ENCODE measurements around the gene POLN.
"Not testable (repeated sequence)": the region's sequence is repeated elsewhere in the genome, so short reads cannot be mapped to it uniquely, and the experiment has no call there.

POLN gene

DNA sequence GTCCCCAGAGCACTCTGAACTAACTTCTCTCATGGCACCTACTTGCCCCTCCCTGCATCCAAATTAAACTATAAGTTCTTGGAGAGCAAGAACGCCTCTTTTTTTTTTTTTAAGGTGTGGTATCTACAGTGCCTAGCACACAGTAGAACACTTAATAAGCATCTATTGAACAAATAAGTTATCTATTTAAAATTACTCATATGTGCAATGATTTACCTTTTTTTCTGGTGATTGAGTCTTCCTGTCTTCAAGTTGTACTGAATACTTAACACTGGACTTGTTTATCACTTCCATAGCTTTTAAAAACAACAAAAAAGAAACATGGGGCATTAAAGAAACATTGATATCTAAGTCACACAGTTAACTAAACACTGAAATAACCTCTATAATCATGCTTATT, 29.1 kb downstream of the POLN start:
- FAIRE-seq = no peak

- FAIRE-seq = not testable (repeated sequence)
Measured at GRCh38 chr4:2202789-2203188, 39.1 kb downstream of the POLN start.

- FAIRE-seq = no peak
Measured at GRCh38 chr4:2194496-2194895, 47.4 kb downstream of the POLN start.

DNA sequence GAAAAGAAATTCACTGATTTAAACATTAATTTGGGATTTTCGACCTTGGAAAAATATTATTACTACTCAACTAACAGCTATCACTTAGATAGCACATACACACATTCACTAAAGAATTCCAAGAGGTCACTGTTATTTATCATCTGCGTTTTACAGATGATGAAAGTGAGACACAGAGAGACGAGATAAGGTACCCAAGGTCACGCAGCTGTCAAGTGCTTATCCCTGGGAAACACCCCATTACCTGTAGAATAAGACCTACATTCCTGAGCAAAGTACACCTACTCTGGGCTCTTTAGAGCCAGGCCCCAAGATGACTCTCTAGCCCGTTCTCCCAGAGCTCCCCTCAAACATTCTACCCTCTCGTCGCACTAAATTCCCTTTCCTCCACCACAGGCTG, 48.6 kb downstream of the POLN start:
- FAIRE-seq = no peak

DNA sequence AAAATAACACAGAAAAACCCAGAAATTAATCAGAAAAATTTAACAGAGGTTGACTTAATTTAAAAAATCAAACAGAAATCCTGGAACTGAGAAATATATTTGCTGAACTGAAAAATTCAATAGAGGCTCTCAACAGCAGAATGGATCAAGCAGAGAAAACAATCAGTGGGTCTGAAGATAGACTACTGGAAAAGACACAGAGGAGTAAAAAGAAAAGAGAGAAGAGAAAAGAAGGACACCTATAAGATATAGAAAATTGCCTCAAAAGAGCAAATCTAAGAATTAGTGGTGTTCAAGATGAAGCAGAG, 55.1 kb downstream of the POLN start:
- no peak for FAIRE-seq

- no peak for FAIRE-seq
Measured at GRCh38 chr4:2186133-2186864, 55.6 kb downstream of the POLN start.

- no peak for FAIRE-seq
Measured at GRCh38 chr4:2183394-2183793, 58.5 kb downstream of the POLN start.

- FAIRE-seq = no peak
Measured at GRCh38 chr4:2182994-2183393, 58.9 kb downstream of the POLN start.

DNA sequence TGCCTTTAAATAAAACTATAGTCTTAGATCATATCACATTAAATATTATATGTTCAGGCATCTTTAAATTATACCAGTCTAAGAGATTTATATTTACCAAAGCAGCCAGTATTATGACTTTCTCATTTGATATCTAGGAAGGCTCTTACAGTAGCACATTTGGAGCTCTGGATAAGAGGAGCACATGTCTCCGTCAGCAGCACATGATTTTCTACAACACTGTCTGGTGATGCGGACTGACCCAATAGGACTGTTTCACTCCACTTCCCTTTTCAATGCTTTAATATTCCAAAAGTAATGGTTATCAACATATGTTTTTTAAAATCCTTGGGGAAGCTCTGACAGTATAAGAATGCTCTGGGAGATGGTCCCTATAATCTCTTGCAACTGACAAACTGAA, 61.5 kb downstream of the POLN start:
- FAIRE-seq = no peak

DNA sequence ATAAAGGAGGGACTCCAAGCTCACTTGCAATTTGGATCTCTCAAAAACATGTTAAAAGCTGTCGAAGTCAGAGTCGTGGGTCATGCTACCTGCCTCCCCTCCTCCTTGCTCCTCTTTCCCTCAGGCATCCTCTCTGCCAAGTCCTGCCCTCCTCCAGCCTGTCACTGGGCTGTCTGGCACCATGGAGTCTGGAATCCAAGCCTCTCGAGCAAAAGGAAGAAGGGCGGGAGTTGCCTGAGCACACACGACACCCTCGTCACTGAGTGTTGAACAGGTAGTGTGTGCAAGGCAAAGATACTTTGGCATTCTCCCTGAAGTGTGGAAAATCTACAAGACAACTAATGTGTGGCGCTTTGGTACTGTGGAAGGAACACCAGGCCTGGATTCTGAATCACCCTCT, 62.2 kb downstream of the POLN start:
- FAIRE-seq = no peak

- no peak for FAIRE-seq
Measured at GRCh38 chr4:2178986-2179385, 62.9 kb downstream of the POLN start.

DNA sequence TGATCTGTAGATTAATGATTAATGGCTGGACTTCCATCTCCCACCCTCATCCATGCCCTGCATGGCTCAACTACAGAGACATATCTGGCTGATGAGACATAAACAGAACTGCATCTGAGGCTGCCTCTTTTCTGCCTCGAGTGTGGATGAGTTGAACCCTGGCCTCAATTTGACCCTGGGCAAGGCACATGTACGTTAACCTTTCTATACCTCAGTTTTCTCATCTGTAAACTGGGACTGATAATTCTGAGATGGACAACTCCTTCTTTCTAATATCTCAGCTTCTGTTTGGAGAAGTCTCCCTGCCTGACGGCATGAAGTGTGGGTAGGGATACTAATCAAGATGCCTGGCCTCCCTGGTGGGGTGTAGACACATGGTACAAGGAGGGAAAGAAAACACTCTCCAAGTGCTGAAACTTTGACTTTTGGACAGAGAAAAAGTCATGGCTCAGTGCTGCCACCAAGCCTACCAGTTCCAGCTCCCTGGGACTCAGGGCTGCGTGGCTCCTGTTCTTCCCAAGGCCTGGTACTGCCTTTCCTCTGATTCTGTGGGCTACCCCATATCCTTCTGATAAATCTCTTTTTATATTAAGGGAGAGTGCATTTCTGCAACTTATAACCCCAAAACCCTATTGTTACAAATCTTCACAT, 64.4 kb downstream of the POLN start:
- no peak for FAIRE-seq

GRCh38 chr4:2175990-2176698, 65.8 kb downstream of the POLN start:
- FAIRE-seq = no peak

DNA sequence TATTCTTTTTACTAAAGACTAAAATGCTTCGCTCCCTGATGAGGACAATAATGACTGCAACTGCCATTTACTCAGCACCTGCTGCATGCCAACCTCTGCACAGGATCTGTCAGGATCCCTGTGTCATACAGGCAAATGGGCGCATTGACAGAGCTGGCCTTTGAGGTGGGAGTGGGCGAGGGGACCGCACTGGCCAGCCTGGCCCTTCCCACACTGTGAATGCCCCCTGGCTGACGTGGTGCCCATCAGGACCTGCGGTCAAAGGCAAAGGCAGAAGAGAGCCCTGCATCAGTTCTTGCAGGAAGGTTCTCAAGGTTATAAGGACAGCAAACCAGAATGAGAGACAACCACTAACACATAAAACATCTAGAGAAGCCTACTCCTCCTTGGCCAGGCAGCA, 67.9 kb downstream of the POLN start:
- no peak for FAIRE-seq

DNA sequence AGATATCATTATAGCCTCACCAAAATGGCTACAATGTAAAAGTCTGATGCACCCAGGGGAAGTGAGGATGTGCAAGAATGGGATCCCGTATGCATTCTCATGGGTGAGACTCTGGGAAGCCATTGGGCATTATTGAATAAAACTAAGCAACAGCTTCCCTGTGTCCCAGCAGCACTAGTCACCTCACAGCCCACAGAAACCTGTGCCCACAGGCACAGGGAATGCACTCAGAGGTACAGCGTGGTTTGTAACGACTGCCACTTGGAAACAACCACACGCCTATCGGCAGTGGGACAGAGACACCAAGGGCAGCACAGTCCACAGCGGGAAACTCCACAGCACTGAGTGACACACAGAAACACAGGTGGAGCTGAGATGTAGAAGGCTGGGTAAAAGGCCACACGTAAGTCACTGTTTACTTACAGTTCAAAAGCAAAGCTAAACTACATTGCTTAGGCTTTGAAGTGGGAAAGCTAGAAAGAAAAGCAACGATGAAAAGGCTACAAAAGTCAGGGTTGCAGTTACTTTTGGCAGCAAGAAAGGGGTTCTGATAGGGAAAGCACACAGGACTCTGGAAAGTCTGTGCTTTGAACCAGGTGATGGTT, 69.2 kb downstream of the POLN start:
- FAIRE-seq = no peak

DNA sequence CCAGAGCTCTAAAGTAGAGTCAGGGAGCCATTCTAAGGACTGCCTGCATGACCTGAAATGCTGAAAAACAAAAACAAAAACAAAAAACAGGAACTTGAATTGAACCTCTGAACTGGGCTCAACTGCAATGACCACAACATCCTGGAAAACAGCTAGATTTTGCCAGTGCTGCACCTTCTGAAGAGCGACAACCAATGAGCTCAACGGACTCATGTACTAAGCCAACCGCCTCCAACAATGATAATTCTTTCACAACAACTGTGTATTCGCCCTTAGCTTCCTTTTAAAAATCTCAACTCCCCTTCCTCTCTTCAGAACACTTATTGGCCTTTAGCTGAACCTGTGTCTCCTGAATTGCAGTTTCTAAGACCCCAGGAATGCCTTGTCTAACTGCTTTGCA, 69.8 kb downstream of the POLN start:
- no peak for FAIRE-seq

DNA sequence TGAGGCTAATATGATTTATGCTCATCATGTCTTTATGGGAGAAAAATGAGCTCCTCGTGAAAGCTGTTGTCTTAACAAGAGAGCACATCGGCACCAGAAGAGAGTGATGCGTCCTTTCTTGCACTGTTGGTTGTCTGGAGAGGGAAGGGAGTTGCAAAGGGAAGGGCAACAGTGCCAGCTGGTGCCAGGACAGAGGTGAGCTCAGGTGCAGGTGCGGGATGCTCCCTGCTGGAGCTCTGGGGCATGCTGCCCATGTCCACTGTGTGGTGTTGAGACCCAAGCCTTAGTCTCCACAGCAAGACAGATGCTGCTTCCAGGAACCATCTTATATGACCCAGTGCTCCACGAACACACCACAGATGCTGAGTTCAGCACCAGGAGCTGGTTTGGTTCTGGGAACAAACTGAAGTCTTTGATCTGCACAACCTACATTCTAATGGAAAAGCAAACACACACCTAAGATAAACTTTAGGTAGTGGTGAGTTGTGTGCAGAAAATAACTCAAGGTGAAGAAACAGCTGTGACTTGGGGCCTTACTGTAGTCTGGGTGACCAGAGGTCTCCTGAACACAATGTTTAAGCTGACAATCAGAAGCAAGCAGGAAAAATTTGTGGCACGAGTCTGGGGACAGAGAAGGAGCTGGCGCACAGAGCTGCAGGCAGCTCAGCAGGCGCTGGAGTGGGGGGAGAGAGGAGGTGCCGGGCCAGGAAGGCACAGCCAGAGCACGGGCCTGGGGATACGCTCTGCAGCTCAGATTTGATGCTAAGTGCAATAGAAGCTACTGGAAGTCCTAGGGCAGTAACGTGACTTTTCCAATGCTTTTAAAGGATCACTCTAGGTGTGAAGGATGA, 73.2 kb downstream of the POLN start:
- no peak for FAIRE-seq

DNA sequence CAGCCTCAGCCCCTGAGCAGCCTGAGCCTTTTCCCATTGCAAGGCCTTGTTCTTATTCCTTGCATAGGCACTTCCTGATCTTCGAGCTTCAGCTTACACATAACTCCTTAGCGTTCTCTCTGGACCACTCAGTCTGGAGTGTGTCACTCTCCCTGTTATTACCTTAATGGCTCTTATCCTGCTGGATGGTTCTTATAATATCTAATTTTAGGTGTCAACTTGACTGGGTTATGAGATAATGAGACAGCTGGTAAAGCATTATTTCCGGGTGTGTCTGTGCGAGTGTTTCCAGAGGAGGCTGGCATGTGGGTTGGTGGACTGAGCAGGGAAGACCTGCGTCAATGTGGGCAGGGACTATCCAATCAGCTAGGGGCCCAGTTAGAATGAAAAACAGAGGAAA, 75.7 kb downstream of the POLN start:
- FAIRE-seq = no peak

- FAIRE-seq = no peak
Measured at GRCh38 chr4:2165391-2165790, 76.5 kb downstream of the POLN start.

GRCh38 chr4:2163311-2163821, 78.6 kb downstream of the POLN start:
- no peak for FAIRE-seq

GRCh38 chr4:2161092-2161703, 80.7 kb downstream of the POLN start:
- FAIRE-seq = not testable (repeated sequence)

- FAIRE-seq = no peak
Measured at GRCh38 chr4:2159931-2160330, 82.0 kb downstream of the POLN start.

Data from endometrium (tissue), 2 donors.